GM19455 (cell line): Measurements from ENCODE around the gene C1QTNF8.

Experiments used
- ATAC-seq: cut with Tn5 transposase; IDR thresholded peaks from one replicate; pipeline ENCODE4 v1.9.1; 2021; ENCODE audit not compliant: unreplicated experiment

The C1QTNF8 gene

GRCh38 chr16:1047801-1048200 lies 48.2 kb downstream of the C1QTNF8 start:
- no peak for ATAC-seq

GRCh38 chr16:1047123-1047522 lies 48.9 kb downstream of the C1QTNF8 start:
- no peak for ATAC-seq

- no peak for ATAC-seq
These were observed 49.8 kb downstream of the C1QTNF8 start for GRCh38 chr16:1045993-1046911.

- ATAC-seq: no peak
These were observed 50.6 kb downstream of the C1QTNF8 start for GRCh38 chr16:1045310-1045992.

GRCh38 chr16:1044460-1045309 lies 51.4 kb downstream of the C1QTNF8 start:
- no peak for ATAC-seq

- ATAC-seq: no peak
These were observed 52.1 kb downstream of the C1QTNF8 start for GRCh38 chr16:1043881-1044451.

- no peak for ATAC-seq
These were observed 53.2 kb downstream of the C1QTNF8 start for GRCh38 chr16:1042866-1043265.

GRCh38 chr16:1042049-1042744 lies 53.8 kb downstream of the C1QTNF8 start:
- no peak for ATAC-seq

- no peak for ATAC-seq
These were observed 55.7 kb downstream of the C1QTNF8 start for GRCh38 chr16:1040346-1040745.

- no peak for ATAC-seq
These were observed 56.3 kb downstream of the C1QTNF8 start for GRCh38 chr16:1039762-1040161.

- ATAC-seq: no peak
These were observed 57.1 kb downstream of the C1QTNF8 start for GRCh38 chr16:1038932-1039331.
